HL-60 (cell line): Measurements from ENCODE around the gene CRB1.

Source experiments
- DNase-seq, 2 experiments: peaks; one replicate each; pipeline ENCODE4 v3.0.0-alpha.2; 2010 to 2020; ENCODE audit warnings: low read depth in 1 of 2, low spot score in 1 of 2
- H3K27ac ChIP-seq: fragments of 250-450 bp; sonication (Bioruptor Pico); replicated peaks from 2 replicates; pipeline ENCODE4 v1.5.1; 2020; ENCODE audit warnings: mild to moderate bottlenecking, moderate library complexity
- H3K27me3 ChIP-seq: fragments of 250-450 bp; sonication (Bioruptor Pico); 2 replicates; pipeline ENCODE4 v1.5.1; 2021; ENCODE audit warnings: mild to moderate bottlenecking, moderate library complexity; ENCODE audit not compliant: insufficient read depth, poor library complexity, severe bottlenecking
- H3K4me3 ChIP-seq: replicated peaks from 2 replicates; pipeline ENCODE4 v1.5.1; 2011; ENCODE audit warnings: mild to moderate bottlenecking, control low read depth, low read length; ENCODE audit not compliant: insufficient read depth
- CTCF ChIP-seq: IDR thresholded peaks from one replicate; pipeline ENCODE4 v1.5.1; 2011; ENCODE audit warnings: low read length, control low read depth, inconsistent platforms; ENCODE audit not compliant: insufficient read depth
- GABPA ChIP-seq: IDR thresholded peaks from 2 replicates; pipeline ENCODE4 v1.6.1; 2012; ENCODE audit warnings: low read depth
- POLR2AphosphoS5 ChIP-seq: IDR thresholded peaks from 2 replicates; pipeline ENCODE4 v1.6.1; 2012; ENCODE audit warnings: low read depth
- REST ChIP-seq: IDR thresholded peaks from 2 replicates; pipeline ENCODE4 v1.6.1; 2012; ENCODE audit warnings: low read depth; ENCODE audit not compliant: insufficient replicate concordance
- SPI1 ChIP-seq: IDR thresholded peaks from 2 replicates; pipeline ENCODE4 v1.6.1; 2012; ENCODE audit warnings: low read depth, mild to moderate bottlenecking, borderline replicate concordance

The CRB1 gene

GRCh38 chr1:197366996-197367395 lies 98.9 kb downstream of the CRB1 start:
- TF ChIP-seq CTCF (no peak), REST (no peak), POLR2AphosphoS5 (no peak)
- Histone ChIP-seq H3K27me3 (no peaks in the 10 kb centered on the region), H3K27ac (no peak overlapping the region), H3K4me3 (no peak overlapping the region)
- no peak for DNase-seq

- Histone ChIP-seq H3K27me3 (no peaks in the 10 kb centered on the region), H3K4me3 (no peak overlapping the region), H3K27ac (no peak overlapping the region)
- no peak for DNase-seq
- no peak for TF ChIP-seq CTCF
- no peak for TF ChIP-seq GABPA
- TF ChIP-seq POLR2AphosphoS5, result no peak
- TF ChIP-seq REST, result no peak
- TF ChIP-seq SPI1, result no peak
Observed at GRCh38 chr1:197367627-197368026, 99.6 kb downstream of the CRB1 start.

GRCh38 chr1:197374428-197374827 lies 106.4 kb downstream of the CRB1 start:
- DNase-seq, result no peak
- Histone ChIP-seq H3K4me3 (no peak overlapping the region), H3K27ac (no peak overlapping the region), H3K27me3 (no peaks in the 10 kb centered on the region)
- TF ChIP-seq CTCF (no peak), POLR2AphosphoS5 (no peak), GABPA (no peak), REST (no peak), SPI1 (no peak)
